OCI-LY3 (cell line): ENCODE measurements around the gene ENTR1.

ENCODE experiments used
- CTCF ChIP-seq: fragments of 200-600, 300-600 bp; sonication (generic); IDR thresholded peaks from 2 replicates; pipeline ENCODE4 v1.5.1; 2014; ENCODE audit warnings: antibody characterized with exemption, low read length, low read depth
- EZH2phosphoT487 ChIP-seq: fragments of 200-600 bp; shearing (Covaris generic); IDR thresholded peaks from 2 replicates; pipeline ENCODE4 v1.6.1; 2018; ENCODE audit warnings: antibody characterized with exemption, mixed run types, low read depth

DNA sequence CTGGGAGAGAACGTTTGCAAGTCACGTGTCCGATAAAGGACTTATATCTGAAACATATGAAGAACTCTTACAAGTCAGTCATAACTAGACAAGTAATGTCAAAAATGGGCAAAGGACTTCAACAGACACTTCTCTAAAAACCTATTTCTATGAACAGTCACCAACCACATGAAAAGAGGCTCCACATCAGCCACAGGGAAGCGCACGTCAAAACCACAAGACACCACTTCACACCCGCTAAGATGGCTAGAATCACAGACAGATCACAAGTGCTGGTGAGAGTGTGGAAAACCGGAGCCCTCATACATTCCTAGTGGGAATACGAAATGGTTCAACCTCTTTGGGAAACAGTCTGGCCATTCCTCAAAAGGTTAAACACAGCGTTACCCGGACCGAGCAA lies 25.4 kb downstream of the ENTR1 start:
- TF ChIP-seq CTCF: no peak
- TF ChIP-seq EZH2phosphoT487: no peak
